DOHH2 (cell line): ENCODE results near the gene POMGNT2.

Experiments used
- CTCF ChIP-seq: fragments of 200-600 bp; sonication (generic); IDR thresholded peaks from one replicate; pipeline ENCODE4 v1.5.1; 2014; ENCODE audit warnings: antibody characterized with exemption, mild to moderate bottlenecking, low read depth, low read length; ENCODE audit not compliant: poor library complexity, severe bottlenecking
- EZH2phosphoT487 ChIP-seq: fragments of 200-600 bp; sonication (generic); IDR thresholded peaks from 2 replicates; pipeline ENCODE4 v1.6.1; 2017; ENCODE audit warnings: borderline replicate concordance, mild to moderate bottlenecking, antibody characterized with exemption, low read length, moderate library complexity, mixed read lengths

GRCh38 chr3:43091481-43091880 is 14.4 kb downstream of the POMGNT2 start:
- TF ChIP-seq CTCF (no peak), EZH2phosphoT487 (no peak)
